Keratinocyte (primary cell): ENCODE results near the gene TACC2. TPM values are rescaled to one million over a fixed set of nuclear protein-coding genes. Genes with fewer than 3 reads are reported as not detected.

Experiments
- DNase-seq: peaks from one replicate; pipeline ENCODE4 v3.0.0-alpha.2; 2011; ENCODE audit warnings: low read depth, missing footprints, low spot score
- FAIRE-seq: peaks from 2 replicates; lab custom pipeline; 2011; peaks lifted over from hg19 to GRCh38; lab: Jason Lieb, UNC
- H2AFZ ChIP-seq: 2 replicates; pipeline ENCODE4 v1.6.0; 2012; ENCODE audit warnings: low read length, control low read depth, inconsistent platforms; ENCODE audit not compliant: control insufficient read depth
- H3K27ac ChIP-seq: 2 replicates; pipeline ENCODE4 v1.5.1; 2011; ENCODE audit warnings: low read length; ENCODE audit not compliant: control insufficient read depth, insufficient read depth
- H3K27me3 ChIP-seq: 3 replicates; pipeline ENCODE4 v1.6.0; 2011; ENCODE audit warnings: low read length; ENCODE audit not compliant: control insufficient read depth, insufficient read depth; ENCODE audit errors: extremely low read depth
- H3K36me3 ChIP-seq, 2 experiments: 2 replicates in 1 of 2; 3 replicates in 1 of 2; pipeline ENCODE4 v1.5.1; 2011; ENCODE audit warnings: low read length in 2 of 2, mild to moderate bottlenecking in 1 of 2; ENCODE audit not compliant: control insufficient read depth in 2 of 2, insufficient read depth in 2 of 2; ENCODE audit errors: extremely low read depth in 1 of 2
- H3K4me1 ChIP-seq: 3 replicates; pipeline ENCODE4 v1.5.1; 2011; ENCODE audit warnings: low read length; ENCODE audit not compliant: control insufficient read depth, insufficient read depth; ENCODE audit errors: extremely low read depth
- H3K4me2 ChIP-seq: 3 replicates; pipeline ENCODE4 v1.6.0; 2011; ENCODE audit warnings: low read depth, low read length; ENCODE audit not compliant: control insufficient read depth, insufficient read depth; ENCODE audit errors: extremely low read depth
- H3K4me3 ChIP-seq, 3 experiments: fragments of 200-600 bp in 1 of 3; sonication (generic) in 1 of 3; 2 replicates in 2 of 3; 3 replicates in 1 of 3; pipeline ENCODE4 v1.5.1; 2011 to 2016; ENCODE audit warnings: low read length in 3 of 3, mild to moderate bottlenecking in 3 of 3, control low read depth in 2 of 3, inconsistent platforms in 1 of 3, low read depth in 1 of 3, mixed read lengths in 1 of 3, mixed run types in 1 of 3, moderate library complexity in 1 of 3; ENCODE audit not compliant: control insufficient read depth in 2 of 3, insufficient read depth in 2 of 3; ENCODE audit errors: extremely low read depth in 1 of 3
- H3K79me2 ChIP-seq: 2 replicates; pipeline ENCODE4 v1.6.0; 2012; ENCODE audit warnings: low read length; ENCODE audit not compliant: control insufficient read depth, insufficient read depth
- H3K9ac ChIP-seq: 3 replicates; pipeline ENCODE4 v1.6.0; 2011; ENCODE audit warnings: low read length; ENCODE audit not compliant: control insufficient read depth, insufficient read depth; ENCODE audit errors: extremely low read depth
- H3K9me1 ChIP-seq: 3 replicates; pipeline ENCODE4 v1.6.0; 2011; ENCODE audit warnings: low read length; ENCODE audit not compliant: control insufficient read depth, insufficient read depth; ENCODE audit errors: extremely low read depth
- H3K9me3 ChIP-seq: 2 replicates; pipeline ENCODE4 v1.5.1; 2012; ENCODE audit warnings: low read depth, low read length; ENCODE audit not compliant: control insufficient read depth
- H4K20me1 ChIP-seq: 3 replicates; pipeline ENCODE4 v1.6.0; 2011; ENCODE audit warnings: low read length; ENCODE audit not compliant: control insufficient read depth, insufficient read depth; ENCODE audit errors: extremely low read depth
- CTCF ChIP-seq, 3 experiments: IDR thresholded peaks in 1 of 3; conservative IDR thresholded peaks in 1 of 3; optimal IDR thresholded peaks in 1 of 3; 2 replicates in 2 of 3; 3 replicates in 1 of 3; pipeline versions ENCODE3 to v1.5.1; 2011; ENCODE audit warnings: low read length in 3 of 3, mild to moderate bottlenecking in 3 of 3, moderate library complexity in 2 of 3, control low read depth in 1 of 3, inconsistent platforms in 1 of 3; ENCODE audit not compliant: insufficient read depth in 2 of 3; ENCODE audit errors: extremely low read depth in 1 of 3
- EZH2 ChIP-seq: IDR thresholded peaks from one replicate; pipeline ENCODE4 v1.6.1; 2012; ENCODE audit warnings: inconsistent platforms, mild to moderate bottlenecking, low read length, moderate library complexity
- dilution Hi-C: fragments of 300-500 bp; cut with MboI; formaldehyde crosslinking; loops from one replicate; pipeline ENCODE4 v1.7.0; 2020; ENCODE audit warnings: low sequenced_read_pairs; ENCODE audit not compliant: extremely low pct_ligation_motif_present
- polyA plus RNA-seq, 5 experiments: library from polyadenylated mRNA; depleted of rRNA in 3 of 5; stranded (reverse) in 3 of 5; stranded (forward) in 1 of 5; unstranded in 1 of 5; fragments of >200 nt; gene quantifications; 1 replicate in 1 of 5; 2 replicates in 3 of 5; 3 replicates in 1 of 5; pipeline versions ENCODE4 v1.2.1 to v1.2.3, GENCODE V29; 2011 to 2012; ENCODE audit warnings: missing spikeins in 2 of 5, low read depth in 1 of 5, low replicate concordance in 1 of 5

TACC2 gene
- polyA plus RNA-seq, 1 donor (not counting 4 experiments of a cell fraction or from before 2014, with no cell fraction given), result 12.8 TPM

DNA sequence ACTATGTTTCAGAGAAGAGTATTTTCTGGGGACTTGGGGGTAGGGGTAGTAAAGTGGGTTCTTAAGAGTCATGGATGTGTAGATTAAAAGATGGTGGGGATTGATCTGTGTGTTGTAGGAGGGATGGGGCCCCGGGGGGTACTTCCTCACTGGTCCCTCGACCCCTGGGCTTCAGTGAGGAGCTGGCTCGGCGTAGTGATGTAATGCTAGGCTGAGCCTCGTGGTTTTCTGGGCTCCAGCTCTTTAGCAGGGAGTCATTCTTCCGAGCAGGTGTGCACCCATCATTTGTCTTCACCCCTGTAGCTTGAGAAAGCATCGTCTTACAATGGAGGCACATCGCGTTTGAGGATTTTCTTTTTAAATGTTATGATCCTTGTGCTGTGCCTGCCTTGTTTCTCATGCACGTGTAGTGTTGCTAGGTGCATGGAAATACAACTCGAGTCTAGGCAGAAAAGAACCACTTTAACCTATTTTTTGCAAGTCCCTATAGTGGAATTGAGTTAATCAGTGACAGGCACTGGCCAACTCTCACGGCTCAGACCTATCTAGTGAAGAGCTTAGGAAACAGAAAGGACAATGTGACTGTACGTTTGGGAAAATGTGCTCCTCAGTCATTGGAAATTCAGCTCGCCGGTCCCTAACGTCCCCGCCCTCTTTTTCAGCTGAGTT, 176.0 kb downstream of the TACC2 start:
- no peaks in the 10 kb centered on the region for H3K9me1 ChIP-seq
- H4K20me1 ChIP-seq, result peaks cover 5% of the 10 kb centered on the region
- H3K4me3 ChIP-seq, result no peak overlapping the region
- H3K27ac ChIP-seq, result no peak overlapping the region
- H3K9me3 ChIP-seq, result no peaks in the 10 kb centered on the region
- DNase-seq (no peak), FAIRE-seq (no peak)
- H3K4me2 ChIP-seq, result no peak overlapping the region
- peaks cover 2 to 5% of the 10 kb centered on the region in 2 experiments for H3K36me3 ChIP-seq
- H2AFZ ChIP-seq, result no peak overlapping the region
- H3K9ac ChIP-seq, result no peak overlapping the region
- H3K27me3 ChIP-seq, result no peaks in the 10 kb centered on the region
- H3K79me2 ChIP-seq, result no peaks in the 10 kb centered on the region
- TF ChIP-seq CTCF (optimal IDR thresholded peaks at IDR 0.05 in 1 of 3, IDR thresholded peaks at IDR 0.05 in 1 of 3, conservative IDR thresholded peaks at IDR 0.05 in 1 of 3; ENCODE audit: extremely low read depth in 1 of 3, insufficient read depth in 2 of 3, low read length in 3 of 3) (no peak), EZH2 (no peak)
- no peaks in the 10 kb centered on the region for H3K4me1 ChIP-seq
- dilution Hi-C loops, result no loop called here

- DNase-seq (no peak), FAIRE-seq (no peak)
- peaks cover 5% of the 10 kb centered on the region for H4K20me1 ChIP-seq
- H3K27ac ChIP-seq, result no peak overlapping the region
- dilution Hi-C loops, result no loop called here
- H3K27me3 ChIP-seq, result no peaks in the 10 kb centered on the region
- H3K36me3 ChIP-seq, result peaks cover 2 to 5% of the 10 kb centered on the region in 2 experiments
- H3K4me3 ChIP-seq, result no peak overlapping the region
- H3K4me1 ChIP-seq, result no peaks in the 10 kb centered on the region
- H3K4me2 ChIP-seq, result no peak overlapping the region
- TF ChIP-seq CTCF (optimal IDR thresholded peaks at IDR 0.05 in 1 of 3, IDR thresholded peaks at IDR 0.05 in 1 of 3, conservative IDR thresholded peaks at IDR 0.05 in 1 of 3; ENCODE audit: extremely low read depth in 1 of 3, insufficient read depth in 2 of 3, low read length in 3 of 3) (no peak), EZH2 (no peak)
- H3K79me2 ChIP-seq, result no peaks in the 10 kb centered on the region
- H3K9ac ChIP-seq, result no peak overlapping the region
- H2AFZ ChIP-seq, result no peak overlapping the region
- H3K9me3 ChIP-seq, result no peaks in the 10 kb centered on the region
- no peaks in the 10 kb centered on the region for H3K9me1 ChIP-seq
These were observed 176.7 kb downstream of the TACC2 start for GRCh38 chr10:122165484-122166276.
